ENCODE data around the gene CDK1.
"Not testable (repeated sequence)": the region's sequence is repeated elsewhere in the genome, so short reads cannot be mapped to it uniquely, and the experiment has no call there.

Gene CDK1

DNA sequence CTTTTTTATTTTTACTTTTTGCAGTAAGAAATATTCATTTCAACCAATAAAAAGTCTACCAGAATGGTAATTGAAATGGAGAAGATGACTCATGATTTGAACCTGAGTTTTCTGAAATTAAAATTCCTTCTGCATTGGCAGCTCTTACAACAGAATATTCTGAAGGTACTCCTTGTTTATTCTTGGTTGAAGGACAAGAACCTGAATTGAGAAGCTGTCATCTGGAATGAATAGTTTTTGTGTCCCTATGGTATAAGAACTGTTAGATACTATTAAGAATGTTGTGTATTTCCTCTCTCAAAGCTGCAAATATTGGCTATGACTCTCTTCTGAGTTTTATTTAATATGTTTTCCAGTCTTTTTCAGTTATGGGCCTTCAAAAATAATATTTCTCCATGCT lies 56.1 kb downstream of the CDK1 start:
- TF ChIP-seq, protein P1, sequence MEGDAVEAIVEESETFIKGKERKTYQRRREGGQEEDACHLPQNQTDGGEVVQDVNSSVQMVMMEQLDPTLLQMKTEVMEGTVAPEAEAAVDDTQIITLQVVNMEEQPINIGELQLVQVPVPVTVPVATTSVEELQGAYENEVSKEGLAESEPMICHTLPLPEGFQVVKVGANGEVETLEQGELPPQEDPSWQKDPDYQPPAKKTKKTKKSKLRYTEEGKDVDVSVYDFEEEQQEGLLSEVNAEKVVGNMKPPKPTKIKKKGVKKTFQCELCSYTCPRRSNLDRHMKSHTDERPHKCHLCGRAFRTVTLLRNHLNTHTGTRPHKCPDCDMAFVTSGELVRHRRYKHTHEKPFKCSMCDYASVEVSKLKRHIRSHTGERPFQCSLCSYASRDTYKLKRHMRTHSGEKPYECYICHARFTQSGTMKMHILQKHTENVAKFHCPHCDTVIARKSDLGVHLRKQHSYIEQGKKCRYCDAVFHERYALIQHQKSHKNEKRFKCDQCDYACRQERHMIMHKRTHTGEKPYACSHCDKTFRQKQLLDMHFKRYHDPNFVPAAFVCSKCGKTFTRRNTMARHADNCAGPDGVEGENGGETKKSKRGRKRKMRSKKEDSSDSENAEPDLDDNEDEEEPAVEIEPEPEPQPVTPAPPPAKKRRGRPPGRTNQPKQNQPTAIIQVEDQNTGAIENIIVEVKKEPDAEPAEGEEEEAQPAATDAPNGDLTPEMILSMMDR (IDR thresholded peaks at IDR 0.05; ENCODE audit: low read length), result no peak
- TF ChIP-seq EZH2 (IDR thresholded peaks at IDR 0.05; ENCODE audit: borderline replicate concordance, low read length), result no peak
- Histone ChIP-seq H3K4me3 (ENCODE audit: low read depth, low read length, poor library complexity, severe bottlenecking) (no peak overlapping the region), H3K9ac (ENCODE audit: low read length) (no peak overlapping the region)

DNA sequence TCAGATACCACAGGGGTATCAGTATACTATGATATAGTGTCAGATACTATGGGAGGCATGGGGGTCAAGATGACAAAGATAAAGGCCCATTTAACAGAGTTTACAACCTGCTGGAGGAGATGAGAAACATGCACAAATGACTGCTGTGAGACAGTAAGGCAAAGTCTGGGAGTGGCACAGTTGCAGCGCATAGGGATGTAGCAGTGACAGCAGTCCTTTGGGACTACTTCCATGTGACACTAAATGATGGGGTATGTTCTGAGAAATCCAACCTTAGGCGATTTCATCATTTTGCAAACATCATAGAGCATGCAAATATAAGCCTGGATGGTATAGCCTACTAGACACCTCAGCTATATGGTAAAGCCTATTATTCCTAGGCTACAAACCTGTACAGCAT lies 56.8 kb downstream of the CDK1 start:
- Histone ChIP-seq H2AFZ (ENCODE audit: low read length) (no peak overlapping the region), H3K79me2 (ENCODE audit: insufficient read depth, low read length) (no peaks in the 10 kb centered on the region), H4K20me1 (ENCODE audit: insufficient read depth, low read length) (no peaks in the 10 kb centered on the region), H3K36me3 (ENCODE audit: insufficient read depth, low read length) (no peaks in the 10 kb centered on the region), H3K27me3 (ENCODE audit: insufficient read depth, low read length) (no peaks in the 10 kb centered on the region), H3K9me3 (ENCODE audit: low read length) (no peaks in the 10 kb centered on the region), H3F3A (ENCODE audit: insufficient read depth, low read length) (no peaks in the 10 kb centered on the region), H3K4me2 (ENCODE audit: low read length) (no peak overlapping the region), H3K9me2 (ENCODE audit: low read depth, low read length) (no peaks in the 10 kb centered on the region), H3K4me1 (ENCODE audit: insufficient read depth, low read length, severe bottlenecking) (no peaks in the 10 kb centered on the region), H3K27ac (ENCODE audit: low read depth, low read length, poor library complexity, severe bottlenecking) (no peak overlapping the region), H3K9ac (ENCODE audit: low read length) (no peak overlapping the region), H3K4me3 (ENCODE audit: low read depth, low read length, poor library complexity, severe bottlenecking) (no peak overlapping the region)
- TF ChIP-seq, protein P1 (IDR thresholded peaks at IDR 0.05; ENCODE audit: low read length), result no peak
- no peak for TF ChIP-seq EZH2 (IDR thresholded peaks at IDR 0.05; ENCODE audit: borderline replicate concordance, low read length)

More for the DNA sequence above, 56.1 kb downstream of the CDK1 start:
- H3K27me3 ChIP-seq (ENCODE audit: insufficient read depth, low read length), result no peaks in the 10 kb centered on the region
- H3K36me3 ChIP-seq (ENCODE audit: insufficient read depth, low read length), result no peaks in the 10 kb centered on the region
- H2AFZ ChIP-seq (ENCODE audit: low read length), result no peak overlapping the region
- no peaks in the 10 kb centered on the region for H3K4me1 ChIP-seq (ENCODE audit: insufficient read depth, low read length, severe bottlenecking)
- no peaks in the 10 kb centered on the region for H3F3A ChIP-seq (ENCODE audit: insufficient read depth, low read length)
- no peaks in the 10 kb centered on the region for H3K9me3 ChIP-seq (ENCODE audit: low read length)
- no peaks in the 10 kb centered on the region for H4K20me1 ChIP-seq (ENCODE audit: insufficient read depth, low read length)
- H3K4me2 ChIP-seq (ENCODE audit: low read length), result no peak overlapping the region
- H3K27ac ChIP-seq (ENCODE audit: low read depth, low read length, poor library complexity, severe bottlenecking), result no peak overlapping the region
- H3K79me2 ChIP-seq (ENCODE audit: insufficient read depth, low read length), result no peaks in the 10 kb centered on the region
- H3K9me2 ChIP-seq (ENCODE audit: low read depth, low read length), result no peaks in the 10 kb centered on the region

DNA sequence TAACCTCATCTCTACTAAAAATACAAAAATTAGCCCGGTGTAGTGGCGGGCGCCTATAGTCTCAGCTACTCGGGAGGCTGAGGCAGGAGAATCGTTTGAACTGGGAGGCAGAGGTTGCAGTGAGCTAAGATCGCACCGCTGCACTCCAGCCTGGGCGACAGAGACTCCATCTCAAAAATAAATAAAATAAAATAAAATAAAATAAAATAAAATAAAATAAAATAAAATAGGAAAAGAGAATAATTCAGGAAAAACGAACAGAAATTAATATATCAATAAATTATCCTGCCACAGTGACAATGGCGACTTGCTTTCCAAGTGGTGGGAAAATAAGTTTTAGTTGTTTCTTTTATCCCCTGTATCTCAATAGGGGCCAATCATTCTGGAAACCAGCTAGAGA lies 62.9 kb downstream of the CDK1 start:
- not testable (repeated sequence) for H3K27me3 ChIP-seq (ENCODE audit: insufficient read depth, low read length); H3K79me2 ChIP-seq (ENCODE audit: insufficient read depth, low read length); H3K4me2 ChIP-seq (ENCODE audit: low read length); H4K20me1 ChIP-seq (ENCODE audit: insufficient read depth, low read length); H3F3A ChIP-seq (ENCODE audit: insufficient read depth, low read length); H3K9me2 ChIP-seq (ENCODE audit: low read depth, low read length); H3K9ac ChIP-seq (ENCODE audit: low read length); H2AFZ ChIP-seq (ENCODE audit: low read length); H3K4me3 ChIP-seq (ENCODE audit: low read depth, low read length, poor library complexity, severe bottlenecking); H3K9me3 ChIP-seq (ENCODE audit: low read length); H3K36me3 ChIP-seq (ENCODE audit: insufficient read depth, low read length); H3K27ac ChIP-seq (ENCODE audit: low read depth, low read length, poor library complexity, severe bottlenecking); H3K4me1 ChIP-seq (ENCODE audit: insufficient read depth, low read length, severe bottlenecking)

DNA sequence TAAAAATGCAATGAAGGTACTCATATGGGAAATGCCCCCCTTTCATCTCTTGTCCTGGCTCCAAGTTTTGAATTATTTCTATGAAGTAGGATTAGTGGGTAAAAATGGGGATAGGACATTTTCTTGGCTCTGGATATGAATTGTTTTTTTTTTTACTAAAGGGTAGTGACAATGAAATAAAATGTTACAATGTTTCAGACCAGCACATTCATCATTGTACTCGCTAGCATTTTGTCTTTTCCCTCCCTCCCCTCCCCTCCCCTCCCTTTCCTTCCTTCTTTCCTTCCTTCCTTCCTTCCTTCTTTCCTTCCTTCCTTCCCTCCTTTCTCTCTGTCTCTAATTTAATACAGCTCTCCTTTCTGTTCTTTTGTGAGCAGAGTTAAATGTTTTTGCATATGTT lies 64.4 kb downstream of the CDK1 start:
- no peak overlapping the region for H3K4me2 ChIP-seq (ENCODE audit: low read length)
- no peak overlapping the region for H2AFZ ChIP-seq (ENCODE audit: low read length)
- no peak overlapping the region for H3K27ac ChIP-seq (ENCODE audit: low read depth, low read length, poor library complexity, severe bottlenecking)
- H3K9me2 ChIP-seq (ENCODE audit: low read depth, low read length), result no peaks in the 10 kb centered on the region
- no peaks in the 10 kb centered on the region for H3K27me3 ChIP-seq (ENCODE audit: insufficient read depth, low read length)
- no peaks in the 10 kb centered on the region for H3K79me2 ChIP-seq (ENCODE audit: insufficient read depth, low read length)
- no peaks in the 10 kb centered on the region for H4K20me1 ChIP-seq (ENCODE audit: insufficient read depth, low read length)
- no peak for TF ChIP-seq EZH2 (IDR thresholded peaks at IDR 0.05; ENCODE audit: borderline replicate concordance, low read length)
- TF ChIP-seq, protein P1 (IDR thresholded peaks at IDR 0.05; ENCODE audit: low read length), result no peak
- no peaks in the 10 kb centered on the region for H3K36me3 ChIP-seq (ENCODE audit: insufficient read depth, low read length)
- H3F3A ChIP-seq (ENCODE audit: insufficient read depth, low read length), result no peaks in the 10 kb centered on the region
- no peaks in the 10 kb centered on the region for H3K4me1 ChIP-seq (ENCODE audit: insufficient read depth, low read length, severe bottlenecking)
- no peak overlapping the region for H3K4me3 ChIP-seq (ENCODE audit: low read depth, low read length, poor library complexity, severe bottlenecking)
- no peak overlapping the region for H3K9ac ChIP-seq (ENCODE audit: low read length)
- H3K9me3 ChIP-seq (ENCODE audit: low read length), result no peaks in the 10 kb centered on the region
